Epithelial cell of proximal tubule (primary cell): ENCODE data around the gene BMX. TPM values are rescaled to one million over a fixed set of nuclear protein-coding genes. Genes with fewer than 3 reads are reported as not detected.
A peak's percentile ranks its signal among the peaks of the same experiment; 100 is the strongest.

Experiments used
- DNase-seq: peaks from one replicate; pipeline ENCODE4 v3.0.0-alpha.2; 2011; ENCODE audit warnings: low read depth
- H3K4me3 ChIP-seq: 2 replicates; pipeline ENCODE4 v1.5.1; 2011; ENCODE audit warnings: low read depth, mild to moderate bottlenecking, low read length
- total RNA-seq: library from RNA; depleted of rRNA; stranded (reverse); fragments of >200 nt; gene quantifications from 2 replicates; pipeline ENCODE4 v1.2.3, GENCODE V29; 2015
- TF ChIP-seq, protein P1 (sequence below): conservative IDR thresholded peaks from 2 replicates; pipeline ENCODE4 v1.5.1; 2012; ENCODE audit warnings: low read depth, mild to moderate bottlenecking, low read length

The BMX gene
- total RNA-seq, 1 donor from 2014 or later, result not detected

DNA sequence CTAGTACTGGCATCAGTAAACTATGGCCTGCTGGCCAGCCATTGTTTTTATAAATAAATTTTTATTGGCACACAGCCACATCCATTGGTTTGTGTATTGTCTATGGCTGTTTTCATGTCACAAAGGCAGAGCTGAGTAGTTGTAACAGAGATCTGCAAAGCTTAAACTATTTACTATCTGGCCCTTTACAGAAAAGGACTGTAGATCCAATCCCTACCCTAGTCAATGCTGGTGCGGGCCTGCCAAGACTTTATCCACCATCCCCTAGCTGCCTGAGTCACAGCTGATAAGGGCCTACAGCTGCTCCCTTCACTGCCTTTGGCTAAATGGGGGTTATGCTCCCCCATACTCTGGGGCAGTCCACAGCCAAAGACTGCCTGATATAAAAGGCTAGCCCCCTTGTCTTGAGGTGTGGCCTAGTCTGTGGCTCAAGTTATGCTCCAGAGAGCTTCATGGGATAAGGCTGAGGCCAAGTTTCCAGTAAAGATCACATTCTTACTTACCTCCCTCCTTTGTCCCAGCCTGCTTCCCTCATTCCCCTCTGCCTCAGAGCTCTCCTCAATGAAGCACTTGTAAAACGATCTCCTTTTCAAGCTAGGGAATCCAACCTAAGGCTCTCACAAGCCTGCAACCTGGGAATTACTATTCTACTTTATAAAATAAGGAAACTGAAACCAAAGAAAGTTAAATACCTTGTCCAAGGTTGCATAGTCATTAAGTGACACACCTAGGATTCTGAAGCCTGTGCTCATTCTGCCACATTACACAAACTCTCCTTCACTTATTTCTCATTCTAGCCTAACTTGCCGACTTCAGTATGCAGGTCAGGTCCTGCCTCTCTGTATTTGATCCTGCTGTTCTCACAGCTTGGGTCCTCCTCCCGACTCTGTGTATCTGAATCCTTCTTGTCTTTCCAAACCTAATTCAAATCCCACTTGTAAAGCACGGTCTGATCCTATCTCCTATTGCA is 79.5 kb downstream of the BMX start:
- TF ChIP-seq, protein P1, sequence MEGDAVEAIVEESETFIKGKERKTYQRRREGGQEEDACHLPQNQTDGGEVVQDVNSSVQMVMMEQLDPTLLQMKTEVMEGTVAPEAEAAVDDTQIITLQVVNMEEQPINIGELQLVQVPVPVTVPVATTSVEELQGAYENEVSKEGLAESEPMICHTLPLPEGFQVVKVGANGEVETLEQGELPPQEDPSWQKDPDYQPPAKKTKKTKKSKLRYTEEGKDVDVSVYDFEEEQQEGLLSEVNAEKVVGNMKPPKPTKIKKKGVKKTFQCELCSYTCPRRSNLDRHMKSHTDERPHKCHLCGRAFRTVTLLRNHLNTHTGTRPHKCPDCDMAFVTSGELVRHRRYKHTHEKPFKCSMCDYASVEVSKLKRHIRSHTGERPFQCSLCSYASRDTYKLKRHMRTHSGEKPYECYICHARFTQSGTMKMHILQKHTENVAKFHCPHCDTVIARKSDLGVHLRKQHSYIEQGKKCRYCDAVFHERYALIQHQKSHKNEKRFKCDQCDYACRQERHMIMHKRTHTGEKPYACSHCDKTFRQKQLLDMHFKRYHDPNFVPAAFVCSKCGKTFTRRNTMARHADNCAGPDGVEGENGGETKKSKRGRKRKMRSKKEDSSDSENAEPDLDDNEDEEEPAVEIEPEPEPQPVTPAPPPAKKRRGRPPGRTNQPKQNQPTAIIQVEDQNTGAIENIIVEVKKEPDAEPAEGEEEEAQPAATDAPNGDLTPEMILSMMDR, result no peak
- no peak for DNase-seq
- H3K4me3 ChIP-seq, result no peak overlapping the region

DNA sequence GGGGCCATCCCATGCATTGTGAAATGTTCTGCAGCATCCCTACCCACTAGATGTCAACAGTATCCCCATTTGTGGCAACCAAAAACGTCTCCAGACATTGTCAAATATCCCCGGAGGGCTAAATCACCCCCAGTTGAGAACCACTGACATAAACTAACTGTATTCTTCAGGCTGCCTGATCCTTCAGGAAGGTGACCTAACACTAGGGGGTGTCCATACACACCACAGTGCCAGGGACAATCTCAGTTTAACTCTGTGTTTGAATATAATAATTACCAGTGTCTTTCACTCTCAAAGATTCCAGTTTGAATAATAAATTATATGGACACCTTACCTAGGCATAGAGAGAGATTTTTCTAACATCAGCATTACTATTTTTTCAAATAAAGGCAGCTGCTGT is 93.8 kb downstream of the BMX start:
- no peak overlapping the region for H3K4me3 ChIP-seq
- DNase-seq, result no peak
- TF ChIP-seq, protein P1, result peak; percentile 57

DNA sequence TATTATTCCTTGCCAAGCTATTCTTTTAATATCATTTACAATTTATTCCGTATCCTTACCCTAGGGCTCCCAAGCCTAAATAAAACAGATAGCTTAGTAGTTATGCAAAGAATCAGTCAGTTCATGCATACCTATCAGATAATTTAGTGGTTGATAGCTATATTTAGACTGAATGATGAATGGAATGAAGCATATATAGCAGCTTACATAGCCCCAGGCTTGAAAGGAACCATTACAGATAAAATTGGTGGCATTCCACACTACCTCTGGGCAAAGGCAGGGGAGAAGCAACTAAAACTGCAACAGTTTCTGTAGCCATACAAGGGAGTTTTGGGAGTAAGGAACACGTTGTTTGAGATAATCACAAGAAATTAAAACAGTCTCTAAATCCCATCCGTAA is 97.4 kb downstream of the BMX start:
- no peak for DNase-seq
- TF ChIP-seq, protein P1, result no peak
- H3K4me3 ChIP-seq, result no peak overlapping the region

DNA sequence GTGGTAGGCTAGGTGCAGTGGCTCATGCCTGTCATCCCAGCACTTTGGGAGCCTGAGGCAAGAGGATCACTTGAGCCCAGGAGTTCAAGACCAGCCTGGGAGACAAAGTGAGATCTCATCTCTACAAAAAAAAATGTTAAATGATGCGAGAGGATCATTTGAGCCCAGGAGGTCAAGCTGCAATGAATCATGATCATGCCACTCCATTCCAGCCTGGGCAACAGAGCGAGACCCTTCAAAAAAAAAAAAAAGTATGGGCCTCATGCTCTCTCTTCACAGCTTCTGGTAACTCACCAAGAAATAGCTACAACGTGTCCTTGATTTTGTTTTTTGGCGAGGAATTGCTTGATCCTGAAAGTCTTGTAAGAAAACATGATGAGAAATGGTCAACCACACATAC is 98.9 kb downstream of the BMX start:
- no peak overlapping the region for H3K4me3 ChIP-seq
- TF ChIP-seq, protein P1, result no peak
- no peak for DNase-seq

DNA sequence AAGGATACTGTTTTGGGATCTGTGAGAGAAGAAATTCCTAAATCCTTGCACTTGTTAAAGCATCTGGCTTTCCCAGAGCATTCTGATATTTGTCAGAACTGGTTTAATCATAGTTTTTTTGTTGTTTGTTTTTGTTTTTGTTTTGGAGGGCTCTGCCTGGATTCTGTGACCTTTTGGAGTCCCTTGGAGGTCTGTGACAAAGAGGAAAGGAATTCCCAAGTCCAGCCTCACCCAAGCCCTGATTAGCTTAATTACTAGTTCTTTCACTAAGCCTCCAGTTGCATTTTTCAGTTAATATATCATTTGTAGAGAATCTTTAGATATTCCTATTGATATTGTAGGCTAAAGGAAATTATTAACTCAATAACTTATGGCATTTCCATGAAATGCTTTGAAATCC is 99.4 kb downstream of the BMX start:
- TF ChIP-seq, protein P1, result no peak

DNA sequence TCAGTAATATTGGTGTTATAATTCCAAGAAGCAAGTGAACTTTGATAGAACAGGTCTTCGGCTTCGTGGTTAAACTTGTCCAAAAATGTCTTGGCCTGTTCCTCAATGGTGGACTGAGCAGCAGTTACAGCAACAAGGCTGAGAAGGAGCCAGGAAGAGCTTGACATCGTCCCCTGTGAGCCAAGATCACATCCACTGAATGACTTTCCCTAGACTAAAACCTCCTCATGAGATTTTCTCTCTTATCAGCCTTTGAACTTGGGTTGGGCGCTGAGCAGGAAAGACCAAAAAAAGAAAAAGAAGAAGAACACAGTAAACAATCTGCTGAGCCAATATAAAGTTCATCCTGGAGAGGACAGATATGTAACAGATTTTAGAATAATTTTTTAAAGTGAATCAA is 100.1 kb downstream of the BMX start, which contains the start of gene ACE2:
Gene ACE2, minus strand, starts transcription at position 216 of the 400 bp plus-strand sequence. Its CDS starts 49 bp downstream, at position 167.
- TF ChIP-seq, protein P1, result no peak

More for the DNA sequence above, 99.4 kb downstream of the BMX start:
- no peak for DNase-seq
- no peak overlapping the region for H3K4me3 ChIP-seq

More for the DNA sequence above, 100.1 kb downstream of the BMX start, which contains the start of gene ACE2:
- H3K4me3 ChIP-seq, result no peak within 1 kb of the TSS
- DNase-seq, result no peak
